Activated CD4-positive, alpha-beta T cell treated with anti-CD3 and anti-CD28 coated beads, Interleukin-2, Interleukin-4, amounts not matched to agents 100 ng/mL and 50 ng/mL, durations not matched to agents 16 hours and 8 hours (primary cell): Measurements from ENCODE around the gene OXT.
A peak's percentile ranks its signal among the peaks of the same experiment; 100 is the strongest.

ENCODE experiments used
- DNase-seq: peaks from one replicate; pipeline ENCODE4 v3.0.0-alpha.2; 2020; ENCODE audit warnings: low spot score

OXT gene

DNA sequence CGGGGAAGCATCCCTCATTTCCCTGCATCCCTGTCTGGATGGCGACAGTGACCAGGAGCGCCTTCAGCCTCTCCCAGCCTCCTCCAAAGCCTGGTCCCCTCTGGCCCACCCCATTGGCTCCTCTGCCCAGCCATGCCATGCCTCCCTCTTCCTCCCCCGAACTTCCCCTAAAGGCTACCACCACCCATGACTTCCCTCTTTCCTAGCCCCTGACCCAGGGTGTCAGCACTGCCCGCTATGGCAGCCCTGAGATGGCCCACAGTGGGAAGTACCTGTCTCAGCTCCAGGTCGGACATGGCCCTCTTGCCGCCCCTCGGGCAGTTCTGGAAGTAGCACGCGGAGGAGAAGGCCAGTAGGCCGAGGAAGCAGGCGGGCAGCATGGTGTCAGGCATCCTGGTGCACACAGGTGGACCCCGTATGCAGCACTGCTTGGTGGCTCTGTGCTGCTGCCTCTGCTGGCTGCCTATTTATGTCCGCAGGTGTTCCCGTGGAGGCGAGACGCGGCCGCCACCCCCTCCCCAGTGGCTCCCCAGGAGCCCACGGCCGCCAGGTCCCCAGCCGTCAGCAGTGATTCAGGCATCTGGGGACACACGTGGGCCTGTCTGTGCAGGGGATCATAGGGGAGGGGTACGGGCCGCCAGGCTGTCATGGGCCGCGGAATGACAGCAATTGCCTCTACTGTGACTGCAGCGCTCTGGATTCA lies 13.0 kb downstream of the OXT start, which contains the start of gene AVP:
Gene AVP (minus strand): TSS at position 442 of the 703 bp plus-strand sequence. CDS start 50 bp downstream, at position 392.
- DNase-seq: no peak

DNA sequence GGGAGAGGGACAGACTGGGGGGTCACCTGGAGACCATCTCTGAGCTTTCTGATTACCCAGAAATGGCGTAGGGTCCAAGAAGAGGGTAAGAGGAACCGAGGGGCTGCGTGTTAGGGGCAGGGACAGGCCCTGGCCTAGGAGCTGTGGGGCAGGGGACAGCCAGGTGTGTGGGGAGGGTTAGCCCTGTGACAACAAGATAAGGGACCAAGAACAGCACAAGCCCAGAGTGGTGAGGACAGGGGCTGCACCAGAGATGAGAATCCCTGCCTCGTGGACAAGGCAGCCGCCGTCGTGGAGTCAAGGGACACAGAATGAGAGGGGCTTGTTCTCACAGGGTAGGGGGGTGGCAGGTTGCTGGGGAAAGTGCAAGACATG lies 13.6 kb downstream of the OXT start:
- DNase-seq: no peak

GRCh38 chr20:3085571-3086072 lies 14.2 kb downstream of the OXT start:
- no peak for DNase-seq

DNA sequence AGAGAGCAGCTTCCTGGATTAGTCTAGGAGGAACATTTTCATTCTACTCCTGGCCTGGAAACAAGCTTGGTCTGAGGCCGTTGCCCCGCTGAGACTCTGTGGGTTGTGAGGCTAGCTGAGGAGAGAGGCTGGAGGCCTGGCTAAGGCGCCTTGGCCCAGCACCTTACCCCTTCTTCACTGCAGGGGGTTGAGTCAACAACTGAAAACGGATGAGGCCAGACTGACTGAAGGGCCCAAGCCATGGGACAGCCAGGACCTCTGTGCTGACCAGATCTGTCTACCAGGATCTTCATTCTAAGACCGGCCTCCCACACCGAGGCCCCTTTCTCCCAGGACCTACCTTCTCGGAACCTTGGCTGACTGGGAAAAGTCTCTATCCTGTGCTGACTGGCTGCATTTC lies 16.6 kb downstream of the OXT start:
- DNase-seq: no peak

DNA sequence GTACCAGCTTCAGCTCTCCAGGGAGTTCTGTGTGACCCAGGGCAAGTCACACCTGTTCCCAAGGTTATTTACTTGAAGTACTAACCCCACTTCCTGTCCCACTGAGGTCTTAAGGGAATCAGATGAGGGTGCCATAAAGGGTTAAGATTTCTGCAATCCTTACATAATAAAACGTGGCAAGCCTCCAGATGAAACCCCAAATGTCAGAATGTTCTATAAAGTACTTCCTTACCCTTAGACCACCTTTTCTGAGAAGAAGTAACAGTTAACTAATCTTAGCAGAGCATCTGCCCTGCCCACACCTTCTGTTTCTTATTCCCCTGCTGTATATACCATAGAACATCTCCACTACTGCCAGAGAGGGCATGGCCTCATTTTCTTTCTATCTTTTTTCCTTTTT lies 19.1 kb downstream of the OXT start:
- no peak for DNase-seq

- no peak for DNase-seq
Observed at GRCh38 chr20:3092611-3093379, 21.4 kb downstream of the OXT start.

DNA sequence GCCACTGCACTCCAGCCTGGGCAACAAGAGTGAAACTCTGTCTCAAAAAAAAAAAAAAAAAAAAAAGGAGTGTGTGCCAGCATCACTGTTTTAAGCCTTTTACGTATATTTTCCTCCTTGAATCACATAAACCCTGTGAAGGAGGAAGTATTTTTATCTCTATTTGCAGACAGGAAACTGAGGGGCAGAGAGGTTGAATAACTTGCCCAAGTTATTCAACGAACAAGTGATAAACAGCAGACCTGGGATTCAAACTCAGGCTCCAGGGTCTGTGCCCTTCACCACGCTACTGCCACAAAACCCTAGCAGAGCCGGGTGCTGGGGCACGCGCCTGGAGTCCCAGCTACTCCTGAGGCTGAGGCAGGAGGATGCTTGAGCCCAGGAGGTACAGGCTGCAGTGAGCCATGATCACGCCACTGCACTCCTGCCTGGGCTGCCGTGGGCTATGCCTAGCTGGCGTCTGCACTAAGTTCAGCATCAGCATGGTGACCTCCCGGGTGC lies 22.5 kb downstream of the OXT start:
- no peak for DNase-seq

DNA sequence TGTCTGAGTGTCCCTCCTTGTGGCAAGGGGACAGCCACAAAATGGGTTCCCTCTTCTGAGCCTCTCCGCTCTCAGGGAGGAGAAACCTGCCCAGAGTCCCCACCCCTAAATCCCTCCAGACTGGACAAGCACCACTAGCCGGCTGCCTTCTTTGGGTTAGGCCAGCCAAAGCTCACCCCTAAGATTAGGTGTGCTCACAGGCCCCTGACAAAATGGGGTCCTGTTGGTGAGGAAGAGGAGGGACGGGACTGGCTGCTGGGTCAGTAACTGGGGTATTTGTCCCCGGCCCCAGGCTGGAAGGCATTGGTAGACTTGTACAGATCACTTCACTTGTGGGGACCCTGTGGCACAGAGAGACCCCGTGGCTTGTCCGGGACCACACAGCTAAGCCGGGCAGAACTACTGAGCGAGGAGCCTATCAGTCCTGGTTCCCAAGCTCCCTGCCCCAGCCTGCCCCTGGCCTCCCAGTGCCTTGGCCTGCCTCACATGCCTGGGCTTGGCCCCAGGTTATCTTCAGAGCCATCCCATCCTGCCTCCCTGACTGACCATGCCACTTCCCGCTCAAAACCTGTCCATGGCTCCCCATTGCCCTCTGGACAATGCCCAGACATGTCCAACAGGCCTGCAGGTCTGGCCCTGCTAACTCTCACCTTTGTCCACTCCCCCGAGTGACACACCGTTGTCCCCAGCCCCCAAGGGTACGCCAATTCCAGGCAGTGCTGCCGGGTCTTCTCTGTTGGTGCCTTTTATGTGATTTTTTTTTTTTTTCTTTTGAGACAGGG lies 23.6 kb downstream of the OXT start:
- DNase-seq: no peak

GRCh38 chr20:3100480-3100879 lies 29.1 kb downstream of the OXT start:
- DNase-seq: no peak

- DNase-seq: no peak
Observed at GRCh38 chr20:3101251-3101650, 29.8 kb downstream of the OXT start.

DNA sequence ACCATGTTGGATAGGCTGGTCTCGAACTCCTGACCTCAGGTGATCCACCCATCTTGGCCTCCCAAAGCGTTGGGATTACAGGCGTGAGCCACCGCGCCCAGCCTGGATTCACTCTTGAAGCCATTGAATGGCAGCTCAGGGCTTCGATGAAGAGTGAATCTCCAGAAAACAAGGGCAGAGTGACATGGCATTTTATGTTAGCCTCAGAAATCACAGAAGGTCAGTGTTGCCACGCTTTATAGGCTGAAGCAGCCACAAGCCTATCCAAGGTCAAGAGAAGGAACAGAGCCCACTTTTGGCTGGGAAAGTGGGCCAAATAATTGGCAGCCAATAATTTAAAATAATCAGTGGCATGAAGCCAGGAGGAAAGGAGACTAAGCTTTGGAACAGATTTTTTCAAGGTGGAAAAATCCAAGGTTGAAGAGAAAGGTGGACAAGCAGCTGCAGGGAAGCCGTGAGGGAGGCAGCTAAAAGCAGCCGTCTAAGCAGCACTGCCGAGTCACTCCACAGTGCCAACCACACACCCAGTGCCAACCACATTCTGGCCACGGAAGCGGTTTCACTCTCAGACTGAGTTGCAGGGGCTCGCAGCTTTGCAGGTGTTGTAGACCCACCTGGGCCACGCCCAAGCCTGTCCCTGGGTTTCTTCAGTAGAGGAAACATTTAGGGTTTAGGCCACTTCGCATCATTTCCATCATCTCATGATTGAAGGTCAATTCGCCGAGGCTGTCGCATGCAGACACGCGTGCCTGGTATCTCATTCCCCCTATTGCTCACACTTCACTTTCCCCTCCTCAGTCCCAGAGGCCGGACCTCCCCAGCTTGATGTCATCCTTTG lies 30.5 kb downstream of the OXT start:
- DNase-seq: peak; percentile 86

DNA sequence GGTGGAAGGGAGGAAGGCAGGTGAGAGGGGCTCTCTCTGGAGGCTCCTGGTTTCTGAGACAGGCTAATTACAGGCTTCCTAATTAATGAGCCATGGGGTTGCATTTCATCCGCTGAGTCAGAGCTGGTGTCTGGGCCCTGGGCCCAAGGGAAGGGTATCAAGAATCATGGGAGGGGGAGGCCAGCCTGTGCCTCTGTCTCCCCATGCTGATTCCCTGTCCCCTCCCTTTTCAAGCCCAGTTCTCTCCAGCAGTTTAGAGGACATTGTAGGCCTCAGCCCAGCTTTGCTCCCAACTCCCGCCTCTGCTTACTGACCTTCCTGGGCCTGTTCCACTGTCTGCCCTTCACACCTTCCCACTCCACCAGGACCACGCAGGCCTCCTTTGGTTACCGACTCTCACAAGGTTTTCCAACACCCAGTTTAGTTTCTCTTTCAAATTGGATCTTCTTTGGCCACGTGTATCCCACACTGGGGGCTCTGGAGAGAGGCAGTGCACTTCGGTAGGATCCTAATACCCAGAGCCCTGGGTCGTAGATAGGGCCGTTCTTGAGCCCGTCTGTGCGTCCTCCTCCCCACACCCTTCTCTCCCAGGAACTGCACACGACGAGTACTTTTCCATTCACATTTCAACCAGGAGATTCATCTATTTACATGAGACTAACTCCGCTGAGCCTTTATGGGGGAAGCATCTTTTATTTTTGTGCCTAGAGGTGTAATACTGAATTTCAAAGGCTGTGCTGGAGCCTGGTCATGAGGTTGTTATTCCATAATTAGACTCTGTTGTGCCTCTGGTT lies 31.4 kb downstream of the OXT start:
- DNase-seq: no peak

DNA sequence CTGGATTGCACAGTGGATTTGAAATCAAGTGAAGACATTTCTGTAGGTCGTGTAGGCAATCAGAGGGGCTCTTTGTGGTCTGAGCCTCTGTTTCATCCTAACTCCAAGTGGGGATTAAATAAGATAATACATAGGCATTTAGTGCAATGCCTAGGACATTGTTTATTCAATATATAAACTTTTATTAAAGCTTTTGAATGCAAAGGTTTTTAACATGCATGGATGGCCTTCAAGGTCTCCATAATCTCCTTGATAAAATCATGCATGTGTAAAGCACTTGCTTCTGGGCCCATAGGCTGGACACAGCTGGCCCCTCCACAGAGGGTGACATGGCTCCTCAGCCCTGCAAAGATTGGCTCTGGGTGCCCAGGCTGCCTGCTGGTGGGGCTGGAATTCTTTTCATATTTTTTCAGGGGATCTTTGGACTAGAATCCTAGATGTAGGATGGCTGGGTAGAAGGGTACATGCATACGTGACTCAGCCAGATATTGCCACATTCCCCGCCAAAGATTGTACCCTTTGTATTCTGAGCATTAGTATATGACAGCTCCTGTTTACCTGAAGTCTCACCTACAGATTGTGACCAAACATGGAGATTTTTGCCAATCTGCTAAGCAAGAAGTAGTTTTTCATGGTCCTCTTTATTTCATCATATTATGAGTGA lies 32.1 kb downstream of the OXT start:
- no peak for DNase-seq

- DNase-seq: no peak
Observed at GRCh38 chr20:3105256-3106137, 34.1 kb downstream of the OXT start.

DNA sequence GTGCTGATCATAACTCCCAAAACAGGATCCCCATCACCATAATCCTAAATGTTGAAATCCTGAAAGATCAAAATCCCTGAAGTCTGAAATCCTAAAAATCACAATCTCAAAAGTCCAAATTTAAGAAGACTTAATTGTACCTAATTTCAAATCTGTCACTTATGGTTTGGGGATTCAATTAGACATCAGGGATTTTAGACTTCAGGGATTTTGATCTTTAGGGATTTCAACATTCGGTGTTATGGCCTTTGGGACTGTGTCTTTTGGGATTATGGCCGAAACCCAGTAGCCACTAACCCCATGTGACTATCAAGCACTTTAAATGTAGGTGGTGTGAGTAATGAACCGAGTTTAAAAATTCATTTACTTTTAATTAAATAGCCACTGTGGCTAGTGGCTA lies 34.8 kb downstream of the OXT start:
- no peak for DNase-seq

- no peak for DNase-seq
Observed at GRCh38 chr20:3106658-3107463, 35.4 kb downstream of the OXT start.

GRCh38 chr20:3107464-3108025 lies 36.1 kb downstream of the OXT start:
- DNase-seq: no peak
